Measurements from ENCODE around the gene IKZF1.

IKZF1 gene

DNA sequence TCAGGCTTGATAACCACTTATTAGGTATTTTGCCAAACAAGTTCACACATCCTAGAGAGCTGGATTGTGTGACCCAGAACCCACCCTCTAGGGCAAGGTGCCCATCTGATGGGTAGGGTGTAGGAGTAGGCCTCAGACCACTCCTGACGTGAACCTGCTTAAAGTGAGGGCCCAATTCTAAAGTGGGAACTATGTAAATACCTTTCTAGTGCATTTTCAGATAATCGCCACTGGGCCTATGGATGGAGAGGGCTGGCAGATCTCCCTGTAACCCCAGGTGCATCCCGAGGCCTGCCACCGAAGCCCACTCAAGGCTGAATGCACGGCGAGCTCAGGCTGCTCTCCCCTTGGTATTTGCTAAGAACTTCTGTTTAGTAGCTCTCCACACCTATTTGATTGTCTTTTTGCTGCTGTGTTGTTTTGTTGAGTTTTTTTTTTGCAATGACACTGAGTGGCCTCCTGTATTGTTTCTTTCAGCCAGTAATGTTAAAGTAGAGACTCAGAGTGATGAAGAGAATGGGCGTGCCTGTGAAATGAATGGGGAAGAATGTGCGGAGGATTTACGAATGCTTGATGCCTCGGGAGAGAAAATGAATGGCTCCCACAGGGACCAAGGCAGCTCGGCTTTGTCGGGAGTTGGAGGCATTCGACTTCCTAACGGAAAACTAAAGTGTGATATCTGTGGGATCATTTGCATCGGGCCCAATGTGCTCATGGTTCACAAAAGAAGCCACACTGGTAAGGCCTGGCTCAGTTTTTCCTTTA, 71.7 kb downstream of the IKZF1 start:
- no peak for DNase-seq (ENCODE audit: low spot score)

DNA sequence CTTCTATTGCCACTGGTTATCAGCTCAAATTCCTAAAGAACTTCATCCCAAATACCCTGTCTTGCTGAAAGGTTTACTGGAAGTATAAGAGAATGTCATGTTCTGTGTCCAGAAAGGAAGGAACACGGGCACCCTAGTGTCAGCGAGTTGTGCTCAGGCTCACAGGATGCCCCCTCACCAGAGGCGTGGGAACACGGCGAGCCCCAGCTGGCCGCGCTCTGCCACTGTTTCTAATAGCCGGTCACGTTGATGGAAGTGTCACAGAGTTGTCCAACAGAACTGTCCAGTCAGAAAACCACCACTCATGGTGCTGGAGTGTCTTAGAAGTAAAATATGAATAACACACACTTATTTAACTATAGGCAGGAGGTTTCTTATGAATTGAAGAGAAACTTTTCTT, 72.8 kb downstream of the IKZF1 start:
- no peak for DNase-seq (ENCODE audit: low spot score)

DNA sequence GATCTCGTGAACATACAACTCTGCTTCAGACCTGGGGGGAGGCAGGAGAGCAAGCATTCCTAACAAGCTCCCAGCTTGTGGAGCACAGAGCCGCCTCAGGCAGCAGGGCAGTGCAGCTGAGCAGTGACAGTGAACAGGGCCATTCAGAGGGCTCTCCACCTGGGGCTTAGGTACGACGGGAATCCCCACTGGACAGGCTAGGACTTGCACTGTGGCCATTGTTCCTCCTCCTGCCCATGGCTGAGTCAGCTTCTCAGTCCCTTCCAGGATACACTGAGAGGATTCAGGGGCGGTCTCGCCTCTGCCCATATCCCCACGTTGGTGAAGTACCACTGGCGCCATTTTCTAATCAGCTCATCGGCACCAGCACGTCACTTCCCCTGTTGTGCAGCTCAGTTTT, 74.6 kb downstream of the IKZF1 start:
- DNase-seq (ENCODE audit: low spot score), result no peak

DNA sequence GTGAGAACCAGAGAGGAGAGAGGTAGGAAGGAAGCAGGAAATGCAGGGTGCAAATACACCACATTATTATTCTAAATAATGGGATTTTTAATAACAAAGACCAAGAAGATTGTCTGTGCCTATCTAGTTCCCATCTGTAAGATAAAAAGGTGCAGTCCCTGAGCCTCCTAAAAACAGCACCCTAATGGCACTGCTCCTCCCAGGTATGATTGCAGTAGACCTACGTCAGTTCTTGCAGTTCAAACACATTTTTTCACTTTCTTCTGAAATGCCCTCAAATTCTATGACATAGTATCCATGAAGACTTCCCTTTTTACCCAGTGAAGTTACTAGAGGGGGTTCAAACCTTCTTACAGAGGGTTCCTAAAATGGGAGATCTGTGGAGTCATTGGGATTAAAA, 75.0 kb downstream of the IKZF1 start:
- DNase-seq (ENCODE audit: low spot score), result no peak

DNA sequence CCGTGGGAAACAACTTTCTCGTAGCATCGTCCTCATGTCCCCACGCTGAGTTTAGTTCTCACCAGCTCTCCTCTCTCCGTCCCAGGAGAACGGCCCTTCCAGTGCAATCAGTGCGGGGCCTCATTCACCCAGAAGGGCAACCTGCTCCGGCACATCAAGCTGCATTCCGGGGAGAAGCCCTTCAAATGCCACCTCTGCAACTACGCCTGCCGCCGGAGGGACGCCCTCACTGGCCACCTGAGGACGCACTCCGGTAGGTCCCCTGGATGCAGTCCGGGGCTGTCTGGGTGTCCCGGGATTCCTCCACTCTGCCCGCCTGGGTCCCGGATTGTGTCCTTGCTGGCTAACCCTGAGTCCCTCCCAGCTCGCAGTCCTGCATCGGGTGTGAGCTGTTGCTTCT, 77.9 kb downstream of the IKZF1 start:
- no peak for DNase-seq (ENCODE audit: low spot score)

DNA sequence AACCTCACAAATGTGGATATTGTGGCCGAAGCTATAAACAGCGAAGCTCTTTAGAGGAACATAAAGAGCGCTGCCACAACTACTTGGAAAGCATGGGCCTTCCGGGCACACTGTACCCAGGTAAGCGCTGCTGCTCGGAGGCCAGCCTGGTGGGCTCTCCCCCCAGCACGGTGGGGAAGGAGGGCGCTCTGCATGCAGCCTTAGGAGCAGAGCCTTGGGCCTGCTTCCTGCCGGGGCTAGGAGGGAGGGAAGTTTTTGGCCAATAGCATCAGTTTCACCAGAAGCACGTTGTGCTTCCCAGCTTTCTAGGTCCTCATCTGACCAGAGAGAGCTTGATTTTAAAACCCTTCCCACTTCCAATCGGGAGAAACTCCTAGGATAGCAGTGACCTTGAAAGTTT, 82.8 kb downstream of the IKZF1 start:
- DNase-seq (ENCODE audit: low spot score), result no peak

DNA sequence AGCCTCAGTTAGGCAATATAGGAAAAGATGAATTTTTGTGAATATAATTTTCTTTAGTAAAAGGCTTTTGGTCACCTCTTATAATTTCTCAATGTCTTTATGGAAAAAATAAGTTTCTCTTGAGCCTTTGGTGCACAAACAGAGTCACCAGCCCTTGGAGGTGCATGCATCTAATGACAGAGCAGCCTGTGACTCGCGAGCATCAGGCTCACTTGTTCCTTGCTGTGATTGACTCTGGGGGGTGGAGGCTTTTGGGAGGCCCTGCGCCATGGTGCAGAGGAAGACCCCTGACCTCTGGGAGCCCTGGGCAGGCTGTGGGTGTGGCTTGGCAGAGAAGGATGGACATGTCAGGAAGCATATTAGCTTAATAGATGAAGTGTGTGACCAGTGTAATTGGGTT, 85.4 kb downstream of the IKZF1 start:
- no peak for DNase-seq (ENCODE audit: low spot score)

DNA sequence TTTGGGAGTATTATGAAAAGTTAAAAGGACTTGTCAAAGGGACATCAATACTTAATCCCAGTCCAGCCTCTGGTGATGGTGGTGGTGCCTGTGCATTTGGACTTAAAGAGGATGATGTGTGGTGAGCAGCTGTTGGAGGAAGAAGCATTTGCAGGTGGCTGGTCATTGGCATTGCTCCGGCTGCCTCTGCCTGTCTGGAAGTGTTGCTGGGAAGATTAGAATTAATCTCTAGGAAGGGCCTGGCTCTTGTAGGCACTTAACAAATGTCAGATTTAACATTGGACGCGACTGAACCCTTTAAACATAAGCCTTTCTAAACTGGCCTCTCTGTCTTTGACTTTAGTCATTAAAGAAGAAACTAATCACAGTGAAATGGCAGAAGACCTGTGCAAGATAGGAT, 86.9 kb downstream of the IKZF1 start:
- DNase-seq (ENCODE audit: low spot score), result no peak

DNA sequence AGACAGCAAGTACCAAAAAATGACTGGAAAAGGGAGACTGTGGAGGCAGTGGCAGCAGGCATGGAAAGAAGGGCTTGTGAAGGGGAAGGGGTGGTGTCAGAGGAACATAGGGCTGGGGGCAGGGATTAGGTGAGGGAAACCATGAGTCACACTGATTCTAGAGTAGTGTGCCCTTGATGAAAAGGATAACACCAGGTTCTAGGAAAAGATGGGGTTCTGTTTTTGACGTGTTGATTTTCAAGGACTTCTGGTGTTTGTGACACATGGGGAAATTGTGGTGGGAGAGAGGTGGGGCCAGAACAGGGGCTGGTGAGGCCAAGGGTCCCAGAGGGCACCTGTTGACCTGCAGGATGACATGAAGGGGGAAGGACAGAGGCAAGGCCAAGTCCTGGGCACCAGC, 88.6 kb downstream of the IKZF1 start:
- no peak for DNase-seq (ENCODE audit: low spot score)

DNA sequence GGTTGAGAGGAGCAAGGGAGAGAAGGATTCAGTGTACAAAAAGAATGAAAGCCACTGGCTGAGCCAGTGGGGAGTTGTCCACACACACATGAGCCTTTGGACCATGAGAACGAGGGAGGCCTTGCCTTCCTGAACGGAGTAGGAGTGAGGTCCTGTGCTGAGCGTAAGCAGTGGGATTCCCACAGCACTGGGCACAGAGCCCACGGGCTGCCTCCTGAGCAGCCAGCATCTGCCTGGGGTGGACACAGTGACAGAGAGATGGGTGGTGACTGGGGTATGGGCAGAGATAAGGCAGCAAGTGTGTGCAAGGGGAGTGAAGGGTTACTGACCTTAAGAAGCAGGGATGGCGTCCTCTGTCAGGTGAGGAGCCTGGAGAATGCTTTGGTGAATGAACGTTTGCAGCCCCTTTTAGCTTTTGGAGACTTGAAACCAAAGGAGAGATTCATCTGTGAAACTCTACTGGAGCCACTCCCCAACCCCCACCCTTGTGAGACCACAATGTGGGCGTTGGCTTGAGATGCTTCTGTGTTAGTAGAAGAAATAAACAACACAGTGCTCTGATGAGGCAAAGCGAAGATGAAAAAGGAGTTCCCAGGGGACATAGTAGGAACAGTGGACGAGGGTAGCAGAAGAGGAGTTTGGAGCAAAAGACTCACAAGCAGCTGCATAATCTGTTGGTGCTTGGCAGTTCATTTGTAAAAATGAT, 89.2 kb downstream of the IKZF1 start:
- no peak for DNase-seq (ENCODE audit: low spot score)

DNA sequence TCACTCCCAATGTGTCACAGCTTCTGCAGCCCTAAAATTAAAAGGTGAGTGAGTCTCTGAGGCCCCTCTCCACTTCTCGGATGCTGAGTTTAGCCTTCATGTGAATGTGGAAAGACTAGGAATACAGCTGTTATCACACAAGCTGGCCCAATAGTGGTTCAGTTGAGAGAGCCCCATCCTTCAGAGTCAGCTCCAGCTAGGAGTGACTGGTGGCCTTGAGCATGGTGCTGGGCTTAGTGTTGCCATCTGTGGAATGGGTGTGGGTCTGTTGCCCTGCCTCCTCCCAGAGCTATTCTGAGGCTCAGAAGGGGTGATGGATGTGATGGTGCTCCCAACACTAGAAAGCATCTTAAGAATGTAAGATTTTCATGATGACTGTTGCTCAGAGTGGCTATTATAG, 89.8 kb downstream of the IKZF1 start:
- no peak for DNase-seq (ENCODE audit: low spot score)

DNA sequence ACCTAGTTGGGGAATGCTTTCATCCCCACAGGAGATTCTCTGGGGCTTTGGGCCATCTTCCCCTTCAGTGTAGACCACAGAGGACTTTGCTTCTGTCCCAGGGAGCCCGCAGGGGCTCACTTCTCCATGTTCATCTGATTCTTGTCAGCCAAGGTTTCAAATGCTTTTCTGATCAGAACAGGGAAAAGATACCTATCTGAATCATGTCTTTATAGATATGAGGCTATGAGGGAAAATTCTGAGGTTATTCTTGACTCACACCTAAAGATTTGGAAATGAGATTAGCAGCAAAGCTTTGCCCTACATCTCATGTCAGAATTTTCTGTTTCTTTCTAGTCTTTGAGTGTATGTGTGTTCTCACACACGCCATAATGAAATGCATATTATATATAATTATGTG, 92.3 kb downstream of the IKZF1 start:
- DNase-seq (ENCODE audit: low spot score), result no peak

DNA sequence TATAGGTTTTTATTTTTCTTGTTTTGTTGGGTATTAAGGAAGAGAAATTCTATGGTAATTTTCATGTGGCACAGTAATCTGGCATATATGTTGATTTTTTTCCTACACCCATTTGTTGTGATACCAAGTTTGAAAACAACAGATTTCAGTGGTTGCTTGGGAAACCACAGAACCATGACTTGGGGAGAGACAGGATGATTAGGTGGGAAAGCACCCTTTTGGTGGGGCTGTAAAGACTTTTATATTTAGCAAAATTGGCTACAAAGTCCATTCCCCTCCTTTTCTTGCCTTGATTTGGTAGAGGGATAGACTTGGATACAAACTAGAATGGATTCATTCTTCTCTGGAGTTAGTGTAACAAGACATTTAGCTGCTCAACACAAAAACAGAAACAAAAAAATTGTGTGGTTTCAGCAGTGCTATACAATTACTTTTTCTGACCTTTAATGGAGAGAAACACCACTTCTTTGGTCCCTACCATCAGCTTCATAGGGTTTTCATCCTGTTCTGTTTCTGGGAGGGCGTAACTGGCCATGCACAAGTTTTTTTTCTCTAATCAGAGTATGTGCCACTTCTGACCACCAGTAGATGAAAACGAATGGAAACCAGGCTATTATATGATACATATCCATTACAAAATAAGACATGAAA, 92.9 kb downstream of the IKZF1 start:
- no peak for DNase-seq (ENCODE audit: low spot score)

DNA sequence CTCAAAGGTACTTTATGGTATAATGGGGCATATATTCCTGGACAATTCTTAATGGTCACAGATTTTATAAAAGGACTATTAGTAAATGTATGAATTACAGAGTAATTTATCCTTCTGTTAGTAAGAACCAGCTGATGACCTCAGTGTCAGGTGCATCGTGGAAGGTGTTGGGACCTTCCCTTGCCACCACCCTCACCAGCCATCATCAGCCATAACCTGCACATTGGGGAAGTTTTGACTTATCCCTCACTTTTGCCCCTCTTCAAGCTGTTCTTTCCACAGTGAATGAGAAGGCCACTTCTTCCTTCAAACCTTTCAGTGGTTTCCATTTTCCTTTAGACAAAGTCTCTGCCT, 93.4 kb downstream of the IKZF1 start:
- DNase-seq (ENCODE audit: low spot score), result no peak

DNA sequence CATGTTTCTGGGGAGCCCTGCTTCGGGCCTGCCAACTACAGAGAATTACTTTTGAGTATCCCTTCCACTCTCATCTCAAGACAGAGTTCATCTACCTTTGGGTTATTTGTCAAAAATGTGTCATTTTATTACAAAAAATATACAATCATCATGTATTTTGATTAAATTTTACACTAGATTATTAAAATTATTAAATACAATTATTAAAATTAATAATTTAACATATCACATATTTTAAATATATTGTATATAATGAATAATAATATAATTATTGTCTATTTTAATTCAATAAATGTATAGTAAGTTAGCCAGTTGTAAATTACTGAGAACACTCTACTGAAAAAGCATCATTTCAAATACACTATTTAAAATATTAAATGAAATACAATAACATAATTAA, 94.7 kb downstream of the IKZF1 start:
- DNase-seq (ENCODE audit: low spot score), result no peak

DNA sequence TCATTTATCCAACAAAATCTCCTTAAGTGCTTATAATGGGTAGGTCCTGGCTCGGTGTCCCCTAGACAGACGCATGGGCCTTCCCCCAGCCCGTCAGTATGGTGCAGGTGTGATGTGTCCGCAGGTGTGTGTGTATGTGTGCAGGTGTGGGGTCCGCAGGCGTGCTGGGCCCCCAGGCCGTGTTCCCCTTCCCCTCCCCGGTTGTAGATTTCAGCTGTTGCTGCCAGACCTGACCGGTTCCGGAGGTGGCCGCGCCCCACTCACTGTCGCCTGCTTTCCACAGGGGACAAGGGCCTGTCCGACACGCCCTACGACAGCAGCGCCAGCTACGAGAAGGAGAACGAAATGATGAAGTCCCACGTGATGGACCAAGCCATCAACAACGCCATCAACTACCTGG, 95.1 kb downstream of the IKZF1 start:
- no peak for DNase-seq (ENCODE audit: low spot score)

DNA sequence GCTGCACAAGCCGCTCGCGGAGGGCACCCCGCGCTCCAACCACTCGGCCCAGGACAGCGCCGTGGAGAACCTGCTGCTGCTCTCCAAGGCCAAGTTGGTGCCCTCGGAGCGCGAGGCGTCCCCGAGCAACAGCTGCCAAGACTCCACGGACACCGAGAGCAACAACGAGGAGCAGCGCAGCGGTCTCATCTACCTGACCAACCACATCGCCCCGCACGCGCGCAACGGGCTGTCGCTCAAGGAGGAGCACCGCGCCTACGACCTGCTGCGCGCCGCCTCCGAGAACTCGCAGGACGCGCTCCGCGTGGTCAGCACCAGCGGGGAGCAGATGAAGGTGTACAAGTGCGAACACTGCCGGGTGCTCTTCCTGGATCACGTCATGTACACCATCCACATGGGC, 95.6 kb downstream of the IKZF1 start:
- no peak for DNase-seq (ENCODE audit: low spot score)

DNA sequence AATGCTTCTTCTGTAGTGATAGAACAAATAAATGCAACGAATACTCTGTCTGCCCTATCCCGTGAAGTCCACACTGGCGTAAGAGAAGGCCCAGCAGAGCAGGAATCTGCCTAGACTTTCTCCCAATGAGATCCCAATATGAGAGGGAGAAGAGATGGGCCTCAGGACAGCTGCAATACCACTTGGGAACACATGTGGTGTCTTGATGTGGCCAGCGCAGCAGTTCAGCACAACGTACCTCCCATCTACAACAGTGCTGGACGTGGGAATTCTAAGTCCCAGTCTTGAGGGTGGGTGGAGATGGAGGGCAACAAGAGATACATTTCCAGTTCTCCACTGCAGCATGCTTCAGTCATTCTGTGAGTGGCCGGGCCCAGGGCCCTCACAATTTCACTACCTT, 99.9 kb downstream of the IKZF1 start:
- DNase-seq (ENCODE audit: low spot score), result no peak

DNA sequence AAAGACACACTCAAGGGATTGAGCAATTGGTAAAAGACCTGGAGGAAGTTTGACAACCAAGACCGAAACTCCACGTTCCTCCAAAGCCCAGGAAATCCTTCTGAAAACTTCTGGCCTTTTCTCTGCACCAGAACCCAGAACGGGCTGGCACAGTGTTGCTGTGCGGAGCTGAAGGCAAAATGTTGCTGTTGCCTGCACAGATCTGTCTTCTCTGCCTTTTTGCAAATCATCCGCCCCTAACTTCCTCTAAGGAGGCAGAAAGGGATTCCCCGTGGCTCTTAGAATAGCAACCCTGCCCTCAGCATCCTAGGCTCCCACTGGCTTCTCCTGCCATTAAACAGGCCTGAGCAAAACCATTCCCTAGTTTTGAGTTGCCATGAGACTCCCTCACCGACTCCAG, 100.7 kb downstream of the IKZF1 start:
- no peak for DNase-seq (ENCODE audit: low spot score)

DNA sequence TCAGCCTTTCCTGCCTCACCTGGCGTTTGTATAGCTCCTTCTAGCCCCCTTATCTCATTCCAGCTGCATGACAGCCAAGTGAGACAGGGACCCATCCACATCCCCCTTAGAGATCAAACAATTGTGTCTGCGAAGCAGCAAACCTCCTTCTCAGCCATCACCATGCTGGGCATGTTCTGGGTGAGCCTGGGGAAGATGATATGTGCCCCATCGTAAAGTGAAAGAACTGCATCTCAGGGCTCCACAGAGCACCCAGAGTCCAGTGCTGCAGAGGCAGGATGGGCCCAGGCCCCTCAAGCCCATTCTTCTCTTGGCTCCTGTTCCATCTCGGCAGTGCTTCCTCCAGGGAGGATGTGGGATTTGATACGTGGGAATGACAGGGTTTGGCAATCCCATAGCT, 102.4 kb downstream of the IKZF1 start:
- DNase-seq (ENCODE audit: low spot score), result no peak

DNA sequence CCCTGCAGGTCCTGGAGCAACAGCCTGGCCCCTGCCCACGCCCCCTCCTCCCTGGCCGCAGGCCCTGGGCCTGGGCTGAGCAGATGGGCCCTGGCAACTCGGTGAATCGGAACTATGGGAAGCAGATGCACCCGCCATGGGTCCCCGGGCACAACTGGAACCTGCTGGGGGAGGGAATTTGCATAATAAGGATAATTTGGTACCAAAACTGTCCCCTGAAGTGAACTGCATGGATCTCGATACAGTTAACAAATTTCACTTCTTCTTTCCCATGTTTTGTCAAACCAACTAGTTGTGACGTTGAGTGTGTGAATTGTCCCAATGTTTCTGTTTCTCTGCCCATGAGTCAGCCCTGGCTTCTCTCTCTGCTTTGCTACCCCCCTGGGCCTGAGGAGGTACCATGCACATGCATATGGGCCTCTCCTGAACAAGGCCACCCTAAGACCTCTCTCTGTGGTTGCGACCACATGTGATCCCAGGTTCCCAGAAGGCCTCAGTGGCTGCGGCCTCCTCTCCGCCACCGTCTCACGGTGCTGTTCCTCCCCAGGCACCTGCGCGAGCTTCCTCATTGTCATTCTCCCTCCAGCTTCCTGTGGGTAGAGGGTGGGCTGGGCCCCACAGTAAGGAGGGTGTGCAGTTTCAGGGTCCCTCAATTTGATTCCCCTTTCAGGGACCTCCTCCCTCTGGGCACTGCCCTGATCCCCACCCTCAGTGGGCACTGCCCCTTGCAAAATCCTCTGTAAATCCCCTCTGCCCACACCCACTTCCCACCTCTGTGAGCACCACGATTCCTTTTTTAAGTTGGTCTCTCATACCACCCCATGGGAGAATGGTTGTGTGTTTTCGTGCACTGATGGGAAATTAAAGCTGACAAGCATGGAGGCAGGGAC, 105.6 kb downstream of the IKZF1 start:
- DNase-seq (ENCODE audit: low spot score), result no peak

DNA sequence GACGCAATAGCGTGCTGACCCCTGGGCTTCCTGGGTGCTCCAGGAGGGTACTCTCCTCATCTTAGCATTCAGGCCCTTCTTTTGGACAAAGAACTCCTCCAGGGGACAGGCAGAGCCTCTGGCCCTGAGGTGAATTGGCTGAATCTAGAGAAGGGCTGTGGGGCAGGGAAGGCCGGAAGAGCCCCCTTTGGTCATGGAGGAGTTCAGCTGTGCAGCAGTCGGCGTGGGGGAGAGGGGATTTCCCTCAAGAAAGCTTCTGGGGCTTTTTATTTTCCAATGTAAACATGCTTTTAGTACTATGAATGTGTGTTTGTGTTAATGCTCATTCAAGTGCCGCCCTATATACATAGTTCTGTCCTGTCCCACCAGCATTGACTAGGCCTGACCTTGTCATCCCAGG, 106.8 kb downstream of the IKZF1 start:
- no peak for DNase-seq (ENCODE audit: low spot score)

DNA sequence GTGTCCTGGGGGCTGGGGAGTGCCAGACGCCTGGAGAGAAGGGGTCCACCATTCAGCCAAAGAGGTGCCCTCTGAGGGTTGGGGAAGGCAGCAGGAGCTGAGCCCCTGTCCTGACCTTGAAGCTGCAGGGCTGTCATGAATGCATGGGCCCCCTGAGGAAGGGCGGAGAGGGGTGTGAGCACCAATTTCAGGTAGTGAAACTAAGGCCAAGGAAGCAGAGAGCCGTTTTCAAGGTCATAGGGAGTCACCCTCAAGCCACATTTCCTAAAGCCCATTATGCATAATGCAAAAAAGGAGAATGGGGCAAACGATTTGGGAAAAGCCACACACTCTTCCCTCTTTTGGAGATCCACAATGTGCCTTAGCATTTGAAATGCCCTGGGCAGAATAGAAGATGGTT, 108.5 kb downstream of the IKZF1 start:
- DNase-seq (ENCODE audit: low spot score), result no peak

Data from GM03348 (cell line).